TTC549 (cell line): ENCODE results near the gene FRMD6.

Experiments
- FAIRE-seq: peaks from 2 replicates; lab custom pipeline; 2012; peaks lifted over from hg19 to GRCh38; lab: Jason Lieb, UNC

The FRMD6 gene

DNA sequence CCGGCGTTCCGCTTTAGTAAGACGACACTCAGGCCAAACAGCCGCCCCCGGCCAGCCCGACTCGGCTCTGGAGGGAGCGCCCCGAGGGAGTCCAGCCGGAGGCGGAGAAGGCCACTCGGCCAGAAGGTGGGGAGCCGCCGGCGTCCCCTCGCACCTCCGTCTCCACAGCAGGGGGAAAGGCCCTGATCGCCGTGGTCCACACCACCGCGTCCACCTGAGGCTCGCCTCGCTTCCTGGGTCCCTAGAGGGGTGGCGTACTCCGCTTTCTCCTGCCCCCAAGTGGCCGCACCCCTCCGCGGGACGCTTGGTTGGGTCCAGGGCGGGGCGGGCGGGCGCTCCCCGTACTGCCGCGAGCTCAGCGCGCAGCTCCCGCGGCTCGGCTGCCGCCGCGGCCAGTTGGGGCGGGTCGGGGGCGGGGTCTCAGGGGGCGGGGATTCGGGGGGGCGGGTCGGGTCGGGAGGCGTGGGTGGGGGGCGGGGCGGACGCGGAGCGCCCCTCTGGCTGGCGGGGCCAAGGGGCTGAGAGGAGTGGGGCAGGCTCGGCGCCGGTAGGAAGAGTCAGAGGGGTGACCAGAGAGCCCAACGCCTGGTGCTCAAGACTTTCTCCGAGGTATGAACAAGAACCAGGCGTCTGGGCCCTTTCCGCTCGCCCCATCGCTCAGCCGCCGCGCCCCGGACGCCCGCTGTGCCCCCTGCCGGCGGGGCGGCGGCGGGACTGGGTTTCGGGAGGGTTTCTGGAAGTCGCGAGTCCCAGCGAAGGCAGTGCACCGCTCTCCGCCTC is at the start of gene FRMD6:
Gene FRMD6 (plus strand): TSS at position 523 of the 780 bp plus-strand sequence. CDS start 37,927 bp downstream, outside the sequence.
- no peak for FAIRE-seq

DNA sequence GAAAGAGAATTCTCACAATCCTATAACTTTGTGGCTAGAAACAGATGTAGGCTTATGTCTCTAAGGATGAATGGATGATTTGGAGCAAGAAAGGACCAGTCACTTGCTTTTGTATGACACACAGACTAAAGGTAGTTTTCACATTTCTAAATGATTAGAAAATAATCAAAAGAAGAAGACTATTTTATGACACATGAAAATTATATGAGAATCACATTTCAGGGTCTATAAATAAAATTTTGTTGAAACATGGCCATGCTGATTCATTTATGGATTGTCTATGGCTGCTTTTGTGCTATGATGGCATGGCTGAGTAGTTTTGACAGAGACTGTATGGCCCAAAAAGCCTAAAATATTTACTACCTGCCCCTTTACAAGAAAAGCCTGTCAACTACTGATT is 49.4 kb upstream of the FRMD6 start:
- FAIRE-seq, result no peak

DNA sequence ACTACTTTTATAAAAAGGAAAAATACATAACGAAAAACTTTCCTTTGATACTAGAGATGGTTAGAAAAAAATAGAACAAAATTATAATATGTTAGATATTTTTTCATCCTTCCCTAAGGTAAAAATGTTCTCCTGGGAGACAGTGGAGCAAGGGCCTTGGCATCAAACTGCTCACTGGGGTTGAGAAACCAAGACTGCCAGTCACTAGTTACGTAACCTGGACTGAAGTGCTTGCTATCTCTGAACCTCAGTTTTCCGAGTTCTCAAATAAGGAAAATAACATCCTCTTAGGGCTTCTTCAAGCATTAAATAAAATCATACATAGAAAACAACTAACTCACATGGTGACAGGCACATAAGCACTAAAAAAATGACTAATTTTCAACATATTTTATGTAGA is 48.2 kb upstream of the FRMD6 start:
- FAIRE-seq, result no peak

DNA sequence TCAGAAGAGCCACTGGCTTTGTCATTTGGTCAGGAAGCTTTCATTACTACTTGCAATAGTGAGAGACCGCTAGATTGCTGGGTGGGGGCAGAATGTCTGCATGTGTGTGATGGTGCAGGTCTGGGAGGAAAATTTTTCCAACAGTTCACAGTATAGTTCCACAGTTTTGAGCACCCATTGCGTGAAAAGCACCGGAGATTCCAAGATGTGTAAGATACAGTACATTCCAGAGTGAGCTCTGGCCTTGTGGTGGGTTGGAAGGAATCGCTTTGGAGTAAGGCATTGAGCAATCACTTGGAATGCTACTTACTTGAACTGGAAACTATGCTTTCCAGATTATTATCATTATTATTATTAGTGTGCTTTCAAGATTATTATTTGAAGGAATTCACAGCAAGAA is 47.6 kb upstream of the FRMD6 start:
- FAIRE-seq, result no peak

DNA sequence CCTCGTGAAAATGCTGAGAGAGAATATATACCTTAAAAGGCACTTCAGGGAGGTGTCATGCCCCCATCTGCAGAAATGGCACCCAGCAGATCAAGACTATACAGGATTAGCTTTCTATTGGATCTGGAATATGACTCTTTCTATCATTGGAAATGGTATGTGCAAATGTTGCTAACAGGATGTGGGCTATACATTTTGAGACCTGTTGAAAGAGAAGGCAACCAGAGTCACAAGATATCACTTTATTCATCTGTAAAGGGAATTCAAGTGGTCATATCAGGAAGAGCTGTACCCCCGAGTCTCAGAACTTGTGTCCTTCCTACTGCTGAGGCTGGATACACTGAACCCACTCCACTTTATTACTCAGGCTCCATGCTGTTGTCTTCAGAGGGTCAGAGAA is 46.1 kb upstream of the FRMD6 start:
- FAIRE-seq, result no peak

DNA sequence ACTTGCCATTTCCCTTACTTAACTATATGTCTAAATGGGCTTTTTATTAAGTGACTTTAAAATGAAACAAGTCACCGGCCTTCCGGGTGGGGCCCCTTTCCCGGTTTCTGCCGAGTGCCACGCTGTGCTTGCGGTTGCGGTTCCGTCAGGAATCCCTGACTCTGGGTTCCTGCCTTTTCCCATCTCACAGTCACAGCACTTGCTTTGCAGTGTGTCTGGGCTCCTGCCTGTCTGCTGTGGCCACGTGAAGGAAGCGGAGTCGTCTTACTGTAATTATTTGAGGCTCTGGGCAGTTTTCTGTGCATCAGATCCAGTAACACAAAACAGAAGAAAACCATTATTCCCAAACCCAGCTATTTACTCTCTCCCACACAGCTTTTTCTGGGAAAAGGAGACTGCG is 44.0 kb upstream of the FRMD6 start:
- no peak for FAIRE-seq

DNA sequence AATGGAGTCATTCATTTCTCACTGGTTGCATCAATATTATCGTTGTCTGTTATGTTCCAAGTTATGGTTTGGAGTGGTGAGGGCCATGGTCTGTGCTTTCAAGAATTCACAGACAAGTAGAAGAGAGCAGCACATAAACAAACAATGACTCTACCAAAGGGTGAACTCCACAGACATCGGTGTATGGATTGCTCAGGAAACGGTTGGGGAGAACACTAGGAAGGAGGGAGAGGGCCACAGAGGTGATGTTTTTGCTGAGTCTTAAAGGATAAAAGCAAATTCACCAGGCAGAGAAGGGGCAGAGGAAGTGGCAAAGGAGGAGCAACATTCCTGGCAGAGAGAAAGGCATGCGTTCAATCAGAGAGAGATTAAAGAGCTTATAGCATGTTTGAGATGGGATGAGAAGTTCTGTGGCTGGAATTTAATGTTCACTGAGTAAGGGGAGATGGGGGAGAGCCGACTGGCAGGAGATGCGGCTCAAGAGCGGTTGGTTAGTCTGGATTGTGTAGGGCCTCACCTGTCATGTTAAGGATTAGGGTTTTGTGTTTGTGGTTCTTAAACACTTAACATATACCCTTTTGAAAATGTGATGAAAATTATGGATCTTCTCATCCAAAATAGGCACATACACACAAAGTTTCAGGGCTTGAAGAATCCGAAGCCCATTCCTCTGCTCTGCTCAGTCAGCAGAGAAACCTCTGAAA is 42.3 kb upstream of the FRMD6 start:
- no peak for FAIRE-seq

DNA sequence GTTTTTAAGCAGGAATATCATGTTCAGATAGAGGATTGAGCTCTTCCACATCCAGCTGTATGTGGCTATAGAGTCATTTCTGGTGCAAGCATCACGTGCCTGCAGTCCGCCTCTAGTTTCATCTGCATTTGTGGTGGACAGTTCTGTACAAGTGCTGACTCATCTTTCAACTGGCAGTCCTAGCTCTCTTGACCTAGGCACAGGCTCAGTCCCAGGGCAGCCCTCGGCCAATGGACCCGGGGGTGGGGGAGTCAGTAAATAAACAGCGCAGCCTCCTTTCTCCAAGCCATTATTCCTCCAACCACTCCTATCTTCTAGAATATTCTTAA is 41.8 kb upstream of the FRMD6 start:
- no peak for FAIRE-seq

DNA sequence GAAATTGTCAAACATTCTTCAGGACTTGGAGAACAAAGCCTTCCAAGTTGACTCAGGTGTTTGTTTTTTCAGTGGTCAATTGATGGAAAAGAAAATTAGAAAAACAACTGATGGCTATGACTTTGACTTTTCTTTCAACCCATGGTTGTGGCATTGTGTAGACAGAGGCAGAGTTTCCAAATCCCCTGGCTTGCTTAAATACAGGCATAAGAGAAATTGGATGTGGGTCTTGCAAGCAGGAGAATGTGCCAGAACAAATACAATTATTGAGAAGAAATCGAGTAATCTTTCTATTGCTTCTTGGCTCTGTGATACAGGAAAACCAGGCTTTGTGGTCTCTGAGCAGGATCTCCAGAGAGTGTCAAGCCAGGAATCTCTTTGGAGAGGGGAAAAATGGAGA is 40.9 kb upstream of the FRMD6 start:
- no peak for FAIRE-seq

DNA sequence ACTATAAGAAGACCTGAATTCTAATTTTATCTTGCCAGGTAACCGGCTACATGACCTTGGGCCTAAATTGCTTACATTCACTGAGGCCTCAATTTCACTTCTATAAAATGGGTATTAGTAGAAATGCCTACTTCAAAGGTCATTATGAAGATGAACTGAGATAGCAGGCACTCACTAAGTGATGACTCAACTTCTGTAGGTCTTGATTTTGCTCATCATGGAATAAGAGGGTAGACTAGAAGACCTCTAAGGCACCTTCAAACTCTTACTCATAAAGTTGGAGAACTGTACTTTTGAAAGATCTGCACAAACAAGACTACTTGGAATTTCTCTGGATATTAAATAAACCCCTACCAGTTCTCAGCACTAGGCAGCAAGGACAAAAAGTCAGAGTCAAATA is 39.3 kb upstream of the FRMD6 start:
- FAIRE-seq, result no peak

DNA sequence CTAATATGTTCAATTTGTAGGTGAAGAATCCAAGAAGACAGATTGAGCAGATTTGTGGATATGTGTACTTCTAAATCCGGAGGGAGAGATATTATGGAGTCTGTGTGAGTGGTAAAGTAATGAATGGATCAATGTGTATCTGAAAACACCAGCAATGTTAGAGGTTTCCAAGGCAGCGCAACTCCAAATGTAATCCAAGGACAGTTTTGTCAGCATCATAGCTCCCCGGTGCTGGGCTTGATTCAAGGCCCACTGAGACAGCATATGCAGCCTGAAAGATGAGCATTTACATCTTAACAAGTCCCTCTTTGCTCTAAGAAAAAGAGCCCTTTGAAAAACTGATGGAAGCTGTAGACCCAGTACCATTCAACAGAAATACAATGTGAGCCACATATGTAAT is 38.3 kb upstream of the FRMD6 start:
- FAIRE-seq, result no peak

DNA sequence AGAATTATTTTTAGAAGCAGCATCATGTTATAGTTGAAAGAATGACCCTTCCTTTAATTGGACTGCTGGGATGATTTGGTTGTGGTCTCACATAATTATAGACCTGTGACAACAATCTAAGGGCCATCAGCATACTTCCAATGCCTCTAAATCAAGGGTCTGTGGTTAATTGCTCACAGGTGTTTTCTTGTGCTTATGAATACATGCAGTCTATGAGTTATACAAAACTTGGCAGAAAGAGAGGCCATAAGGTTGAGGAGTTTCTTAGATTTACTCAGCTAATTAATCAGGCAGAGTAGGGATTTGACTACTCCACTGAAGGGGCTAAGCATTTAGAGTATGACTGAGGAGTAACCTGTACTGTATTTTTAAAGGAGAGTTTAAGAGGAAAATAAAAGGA is 37.0 kb upstream of the FRMD6 start:
- FAIRE-seq, result no peak

DNA sequence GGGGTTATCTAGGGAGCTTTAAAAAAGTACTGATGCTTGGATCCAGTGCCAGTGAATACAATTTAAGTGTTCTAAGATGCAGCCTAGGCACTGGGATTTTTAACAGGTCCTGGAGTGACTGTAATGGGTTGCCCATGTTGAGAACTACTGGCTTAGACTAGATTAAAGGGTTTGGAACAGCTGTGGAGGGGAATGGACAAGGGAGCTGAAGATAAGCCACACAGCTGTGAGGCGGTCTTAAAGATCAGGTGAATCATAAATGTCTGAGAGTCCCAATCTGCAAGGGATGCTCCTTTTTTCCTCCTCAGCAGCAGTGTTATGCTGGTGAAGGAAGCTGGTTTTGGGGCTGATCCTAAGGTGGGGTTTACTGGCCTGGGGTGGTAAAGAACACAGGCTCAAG is 35.5 kb upstream of the FRMD6 start:
- FAIRE-seq, result no peak

DNA sequence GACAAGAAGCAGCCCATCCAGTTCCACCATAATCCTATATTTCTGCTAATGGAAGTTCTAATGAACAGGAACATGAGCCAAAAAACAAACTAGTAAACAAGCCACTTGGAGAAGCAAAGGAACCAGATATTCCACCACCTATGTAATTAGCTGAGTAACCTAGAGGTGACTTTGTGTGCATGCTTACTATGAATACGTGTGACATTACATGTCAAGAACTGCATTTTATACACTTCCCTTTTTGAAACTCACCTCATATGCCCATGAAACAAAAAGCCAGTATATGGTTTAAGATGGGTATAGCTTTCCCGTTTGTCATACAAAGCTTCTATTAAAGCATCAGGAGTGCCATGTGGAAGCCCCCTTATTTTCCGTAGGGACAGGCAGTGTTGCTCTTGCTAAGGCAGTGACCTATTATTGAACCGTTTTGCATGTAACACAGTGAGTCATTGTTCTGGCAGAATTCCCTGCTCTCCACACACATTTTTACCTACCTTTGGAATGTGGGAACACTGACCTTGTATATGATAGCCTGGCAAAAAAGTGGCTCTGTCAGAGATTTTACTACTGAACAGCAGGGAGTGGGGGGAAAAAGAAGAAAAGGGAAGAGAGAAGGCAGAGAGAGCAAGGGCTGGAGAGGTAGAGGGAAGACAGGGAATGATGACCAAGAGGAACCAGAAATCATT is 34.8 kb upstream of the FRMD6 start:
- no peak for FAIRE-seq

DNA sequence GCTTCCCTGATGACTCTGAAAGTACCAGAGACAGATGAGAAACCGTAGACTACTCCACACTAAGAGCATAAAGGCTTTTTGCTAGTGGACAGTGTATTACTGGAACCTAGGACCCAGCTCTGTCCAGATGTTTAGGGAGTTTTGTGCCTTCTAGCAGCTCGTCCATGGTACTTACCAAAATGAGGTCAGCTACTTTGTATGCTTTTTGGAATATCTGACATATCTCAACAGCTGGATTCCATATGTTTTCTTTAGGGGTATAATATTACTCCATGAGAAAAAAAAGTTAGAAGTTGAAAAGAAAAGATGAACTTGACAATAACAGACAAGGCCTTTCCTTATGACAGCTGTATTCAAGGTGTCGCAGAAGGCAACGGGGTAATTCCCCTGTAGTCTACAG is 32.1 kb upstream of the FRMD6 start:
- no peak for FAIRE-seq

DNA sequence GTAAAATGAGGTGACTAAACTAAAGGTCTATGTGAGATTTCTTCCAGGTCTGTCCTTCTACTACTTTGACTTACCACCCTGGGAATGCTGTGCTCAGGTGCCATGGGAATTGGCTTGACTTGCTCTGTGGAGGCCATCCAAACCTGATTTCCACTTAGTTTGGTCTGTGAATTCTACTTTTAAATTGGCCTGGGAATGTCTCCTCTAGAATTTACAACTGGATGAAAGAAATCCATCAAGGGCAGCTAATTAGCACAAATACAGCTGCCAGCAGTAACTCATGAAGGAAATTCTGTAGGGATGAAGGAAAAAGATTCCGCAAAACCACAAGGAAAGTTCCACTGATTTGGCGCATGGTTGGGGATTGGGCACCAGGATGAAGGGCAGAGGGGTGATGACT is 31.7 kb upstream of the FRMD6 start:
- FAIRE-seq, result no peak

DNA sequence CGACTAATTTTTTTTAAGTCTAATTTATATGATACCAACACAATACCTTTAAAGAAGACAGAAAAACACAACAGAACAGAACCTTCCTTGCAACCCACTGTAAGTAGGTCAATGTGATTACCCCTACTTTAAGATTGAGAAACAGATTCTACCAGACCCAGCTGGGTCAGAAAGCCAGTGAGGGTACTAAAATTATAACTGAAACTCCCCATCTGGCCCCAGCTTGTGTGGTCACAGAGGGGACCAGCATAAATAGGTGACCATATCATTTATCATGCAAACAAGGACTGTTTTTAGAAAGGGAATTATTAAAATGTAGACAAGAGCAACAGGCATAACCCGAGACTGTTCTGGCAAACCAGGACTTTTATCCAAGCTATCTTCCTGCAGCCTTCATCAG is 30.1 kb upstream of the FRMD6 start:
- no peak for FAIRE-seq

DNA sequence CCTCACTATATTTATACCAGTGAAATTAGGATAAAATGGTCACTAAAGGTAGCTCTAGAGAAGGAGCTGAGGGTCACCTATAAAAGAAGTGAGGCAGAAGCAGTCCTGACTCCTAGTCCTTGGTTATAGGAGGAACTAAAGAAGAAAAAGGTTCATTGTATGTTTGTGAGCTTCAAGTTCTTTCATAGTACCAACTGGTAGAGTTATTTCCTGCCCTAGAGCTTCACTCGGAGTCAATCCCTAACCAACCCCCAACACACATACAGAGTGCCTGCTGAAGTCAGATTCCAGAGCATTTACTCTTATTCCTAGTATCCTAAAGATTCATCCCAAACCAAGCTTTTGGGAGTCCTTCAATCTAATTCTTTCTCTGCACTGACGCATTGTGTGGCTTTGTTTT is 29.3 kb upstream of the FRMD6 start:
- FAIRE-seq, result no peak

DNA sequence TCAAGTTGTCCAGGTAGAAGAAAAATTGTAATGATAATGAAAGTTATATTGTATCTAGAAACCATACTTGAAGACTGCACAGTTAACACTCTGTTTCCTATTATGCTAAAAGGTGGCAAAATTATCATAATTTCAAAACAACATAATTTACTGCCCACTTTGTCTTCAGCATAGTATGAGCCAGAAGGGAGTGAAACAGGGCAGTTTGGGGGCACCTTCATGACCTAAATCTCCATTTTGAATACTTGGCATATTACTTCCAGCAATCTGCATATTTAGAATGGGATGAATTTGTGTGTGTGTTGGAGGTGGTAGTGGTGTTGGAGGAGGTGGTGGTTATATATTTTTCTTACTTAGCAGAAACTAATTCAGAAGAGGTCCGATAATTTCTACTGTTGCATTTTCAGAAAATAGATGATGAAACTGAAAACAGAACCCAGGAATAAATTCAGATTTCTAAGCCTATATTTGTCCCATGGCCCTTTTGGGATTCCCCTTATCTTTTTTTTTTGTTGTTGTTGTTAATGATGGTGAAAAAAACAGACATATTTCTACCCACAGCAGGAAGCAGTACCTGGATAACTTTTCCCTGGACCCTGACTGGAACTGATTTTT is 26.6 kb upstream of the FRMD6 start:
- FAIRE-seq, result no peak

DNA sequence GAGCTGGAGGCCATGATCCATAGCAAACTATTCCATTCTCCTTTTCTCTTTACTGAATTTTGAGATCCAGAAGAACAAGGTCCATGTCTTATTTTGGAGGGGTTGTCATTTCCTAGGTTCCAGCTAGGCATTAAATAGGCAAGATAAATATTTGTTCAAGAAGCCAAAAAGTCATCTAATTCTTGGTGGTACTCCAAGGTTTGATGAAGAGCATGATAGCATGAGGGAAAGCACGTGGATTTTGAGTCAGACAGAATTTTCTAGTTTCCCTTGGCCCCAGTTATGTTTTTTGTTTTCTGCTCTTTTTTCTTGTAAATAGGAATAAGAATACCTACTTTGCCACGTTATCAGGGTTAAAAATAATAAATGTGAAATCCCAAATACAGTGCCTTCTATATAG is 25.5 kb upstream of the FRMD6 start:
- FAIRE-seq, result no peak

DNA sequence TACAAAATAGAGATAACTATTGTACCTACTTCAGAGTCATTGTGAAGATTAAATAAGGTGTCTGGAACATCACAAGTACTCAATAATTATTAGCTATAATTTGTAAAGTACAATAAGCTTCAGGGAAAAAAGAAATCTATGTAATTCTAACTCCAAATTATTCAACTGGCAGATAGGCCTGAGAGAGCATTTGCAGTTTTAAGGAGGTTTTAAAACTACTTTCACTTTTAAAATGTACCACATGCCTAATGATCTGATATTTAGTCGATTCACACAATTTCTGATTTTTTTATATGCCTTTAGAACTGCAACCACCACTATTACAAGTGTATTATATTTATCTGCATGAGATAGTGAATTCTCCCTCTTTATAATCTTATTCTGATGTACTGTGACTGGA is 24.9 kb upstream of the FRMD6 start:
- no peak for FAIRE-seq

DNA sequence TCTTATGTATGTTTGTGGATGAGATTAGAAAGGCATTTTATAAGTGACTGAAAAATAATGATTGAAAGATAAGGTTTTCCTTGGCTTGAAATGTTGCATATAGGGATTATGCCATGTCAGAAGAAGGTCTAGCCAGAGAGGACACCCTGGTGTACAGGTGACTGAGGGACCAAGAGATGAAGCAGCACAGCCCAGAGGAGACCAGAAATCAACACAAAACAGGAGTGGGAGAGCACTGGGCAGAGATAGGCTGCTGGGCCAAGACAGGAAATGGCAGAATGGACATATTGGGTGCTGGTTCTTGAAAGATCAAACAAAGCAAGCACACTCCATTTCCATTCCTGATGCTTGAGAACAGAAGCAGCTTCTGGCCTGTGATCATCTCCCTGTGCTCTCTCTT is 24.4 kb upstream of the FRMD6 start:
- no peak for FAIRE-seq

DNA sequence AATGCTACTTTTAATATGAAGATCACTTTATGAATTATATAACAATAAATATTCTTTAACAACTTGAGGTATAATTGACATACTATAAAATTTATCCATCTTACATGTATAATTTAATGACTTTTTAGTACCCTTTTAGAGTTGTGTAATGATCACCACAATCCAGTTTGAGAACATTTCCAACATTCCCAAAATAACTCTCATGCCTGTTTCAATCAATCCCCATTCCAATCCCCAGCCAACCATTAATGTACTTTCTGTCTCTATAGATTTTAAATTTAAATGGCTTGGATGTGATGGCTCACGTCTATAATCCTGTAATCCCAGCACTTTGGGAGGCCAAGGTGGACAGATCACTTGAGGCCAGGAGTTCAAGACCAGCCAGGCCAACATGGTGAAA is 23.5 kb upstream of the FRMD6 start:
- FAIRE-seq, result no peak
